ENCODE data around the gene ARHGEF10L.

Gene ARHGEF10L

DNA sequence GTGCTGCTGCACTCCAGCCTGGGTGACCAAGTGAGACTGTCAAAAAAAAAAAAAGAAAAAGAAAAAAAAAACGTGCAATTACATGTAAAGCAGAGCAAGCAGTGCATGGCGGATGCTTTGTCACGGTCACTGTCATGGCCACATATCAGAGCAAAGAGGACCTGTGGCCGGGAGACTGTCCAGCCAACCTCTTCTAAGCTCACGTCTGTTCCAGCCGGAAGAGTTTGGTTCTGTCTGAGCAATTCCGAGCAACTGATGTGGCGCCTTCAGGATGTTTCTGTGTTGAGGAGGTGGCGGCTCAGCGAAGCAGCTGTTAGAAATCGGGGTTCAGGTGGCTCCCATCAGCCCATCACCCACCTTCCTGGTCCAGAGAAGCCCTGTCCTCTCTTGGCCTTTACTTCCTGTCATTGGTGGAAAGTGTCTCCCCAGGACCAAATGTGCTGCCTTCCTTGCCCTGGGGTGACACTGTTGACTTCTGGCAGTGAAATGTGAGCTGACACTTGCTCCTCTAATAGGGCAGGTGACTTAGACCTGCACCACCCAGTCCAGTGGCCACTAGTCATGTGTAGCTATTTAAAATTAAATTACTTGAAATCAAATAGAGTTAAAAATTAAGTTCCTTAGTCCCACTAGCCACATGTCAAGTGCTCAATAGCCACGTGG is 59.9 kb downstream of the ARHGEF10L start:
- POLR2A ChIA-PET (ENCODE audit: low non-redundant PET): no interaction called here
- CTCF ChIA-PET: interaction anchor here (0.7 kb wide), 2 partner anchors 91 to 122 kb away, joined by 3 read pairs; no protein-coding TSS in a partner anchor
- DNase-seq (ENCODE audit: low spot score): no peak

DNA sequence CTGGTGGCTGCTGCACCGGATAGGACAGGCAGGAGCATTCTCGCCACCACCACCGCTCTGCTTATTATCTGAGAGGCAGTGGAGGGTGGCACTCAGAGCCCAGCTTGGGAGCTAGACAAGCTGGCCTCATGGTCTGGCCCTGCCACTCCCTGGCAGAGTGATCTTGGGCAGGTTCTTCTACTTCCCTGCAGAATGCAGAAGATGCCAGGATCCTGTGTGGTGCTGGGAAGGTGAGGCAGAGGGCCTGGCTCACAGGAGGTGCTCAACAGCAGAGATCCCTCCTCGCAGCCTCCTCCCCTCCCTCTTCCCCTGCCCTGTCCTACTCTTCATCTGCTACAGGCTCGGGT is 60.4 kb downstream of the ARHGEF10L start:
- H3K27ac ChIP-seq: no peak overlapping the region
- ChIA-PET CTCF (no interaction called here), POLR2A (ENCODE audit: low non-redundant PET) (no interaction called here)
- TF ChIP-seq, protein P1, sequence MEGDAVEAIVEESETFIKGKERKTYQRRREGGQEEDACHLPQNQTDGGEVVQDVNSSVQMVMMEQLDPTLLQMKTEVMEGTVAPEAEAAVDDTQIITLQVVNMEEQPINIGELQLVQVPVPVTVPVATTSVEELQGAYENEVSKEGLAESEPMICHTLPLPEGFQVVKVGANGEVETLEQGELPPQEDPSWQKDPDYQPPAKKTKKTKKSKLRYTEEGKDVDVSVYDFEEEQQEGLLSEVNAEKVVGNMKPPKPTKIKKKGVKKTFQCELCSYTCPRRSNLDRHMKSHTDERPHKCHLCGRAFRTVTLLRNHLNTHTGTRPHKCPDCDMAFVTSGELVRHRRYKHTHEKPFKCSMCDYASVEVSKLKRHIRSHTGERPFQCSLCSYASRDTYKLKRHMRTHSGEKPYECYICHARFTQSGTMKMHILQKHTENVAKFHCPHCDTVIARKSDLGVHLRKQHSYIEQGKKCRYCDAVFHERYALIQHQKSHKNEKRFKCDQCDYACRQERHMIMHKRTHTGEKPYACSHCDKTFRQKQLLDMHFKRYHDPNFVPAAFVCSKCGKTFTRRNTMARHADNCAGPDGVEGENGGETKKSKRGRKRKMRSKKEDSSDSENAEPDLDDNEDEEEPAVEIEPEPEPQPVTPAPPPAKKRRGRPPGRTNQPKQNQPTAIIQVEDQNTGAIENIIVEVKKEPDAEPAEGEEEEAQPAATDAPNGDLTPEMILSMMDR (conservative IDR thresholded peaks at IDR 0.05; ENCODE audit: low read depth): no peak
- no peak for DNase-seq (ENCODE audit: low spot score)

More for the DNA sequence above, 59.9 kb downstream of the ARHGEF10L start:
- H3K27ac ChIP-seq: no peak overlapping the region
- TF ChIP-seq, protein P1 (conservative IDR thresholded peaks at IDR 0.05; ENCODE audit: low read depth): no peak

DNA sequence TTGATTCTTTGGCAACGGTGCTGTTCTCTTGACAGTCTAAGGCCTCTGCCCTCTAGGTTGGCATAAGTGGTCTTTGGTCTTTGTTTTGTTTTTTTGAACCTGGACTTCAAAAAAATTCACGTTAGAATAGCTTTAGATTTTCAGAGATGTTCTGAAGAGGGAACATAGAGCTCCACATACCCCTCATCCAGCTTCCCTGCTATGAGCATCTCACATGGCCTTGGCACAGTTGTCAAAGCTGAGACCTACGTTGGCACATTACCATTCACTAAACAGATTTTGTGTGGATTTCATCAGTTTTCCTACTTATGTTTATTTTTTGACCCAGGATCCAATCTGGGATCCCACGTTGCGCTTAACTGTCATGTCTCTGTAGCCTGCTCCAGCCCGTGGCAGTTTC is 60.8 kb downstream of the ARHGEF10L start:
- ChIA-PET CTCF (no interaction called here), POLR2A (ENCODE audit: low non-redundant PET) (no interaction called here)
- TF ChIP-seq, protein P1 (conservative IDR thresholded peaks at IDR 0.05; ENCODE audit: low read depth): no peak
- DNase-seq (ENCODE audit: low spot score): no peak
- H3K27ac ChIP-seq: no peak overlapping the region

DNA sequence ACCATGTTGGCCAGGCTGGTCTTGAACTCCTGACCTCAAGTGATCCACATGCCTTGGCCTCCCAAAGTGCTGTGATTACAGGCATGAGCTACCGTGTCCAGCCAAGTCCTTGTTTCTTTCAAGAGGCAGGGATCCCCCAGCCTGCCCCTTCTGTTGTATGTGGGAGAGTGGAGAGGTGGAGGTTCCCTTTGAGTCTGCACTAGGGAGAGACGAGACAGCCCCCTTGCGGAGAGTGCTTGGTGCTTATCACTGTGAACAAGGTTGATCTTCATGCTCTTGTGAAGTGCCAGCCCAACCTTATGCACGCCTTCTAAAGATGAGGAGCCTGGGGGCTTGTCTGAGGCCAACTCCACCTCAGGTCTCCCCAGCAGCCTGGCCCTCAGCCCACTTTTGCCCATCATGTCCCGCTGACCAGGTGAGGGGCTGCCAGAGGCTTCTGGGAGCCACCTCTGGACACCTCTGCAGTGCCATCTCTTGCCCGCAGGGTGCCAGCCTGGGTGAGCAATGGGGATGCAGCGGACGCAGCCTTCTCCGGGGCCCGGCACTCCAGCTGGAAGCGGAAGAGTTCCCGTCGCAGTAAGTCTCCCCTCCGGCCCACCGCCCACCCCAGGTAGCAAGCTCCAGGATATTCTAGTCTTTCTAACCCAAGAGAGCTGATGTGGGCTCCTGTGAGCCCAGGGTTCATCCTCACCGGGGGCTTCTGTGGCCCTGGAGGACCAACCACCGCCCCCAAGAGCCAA is 62.3 kb downstream of the ARHGEF10L start:
- H3K27ac ChIP-seq: no peak overlapping the region
- TF ChIP-seq, protein P1 (conservative IDR thresholded peaks at IDR 0.05; ENCODE audit: low read depth): no peak
- CTCF ChIA-PET: no interaction called here
- POLR2A ChIA-PET (ENCODE audit: low non-redundant PET): no interaction called here
- DNase-seq (ENCODE audit: low spot score): no peak

DNA sequence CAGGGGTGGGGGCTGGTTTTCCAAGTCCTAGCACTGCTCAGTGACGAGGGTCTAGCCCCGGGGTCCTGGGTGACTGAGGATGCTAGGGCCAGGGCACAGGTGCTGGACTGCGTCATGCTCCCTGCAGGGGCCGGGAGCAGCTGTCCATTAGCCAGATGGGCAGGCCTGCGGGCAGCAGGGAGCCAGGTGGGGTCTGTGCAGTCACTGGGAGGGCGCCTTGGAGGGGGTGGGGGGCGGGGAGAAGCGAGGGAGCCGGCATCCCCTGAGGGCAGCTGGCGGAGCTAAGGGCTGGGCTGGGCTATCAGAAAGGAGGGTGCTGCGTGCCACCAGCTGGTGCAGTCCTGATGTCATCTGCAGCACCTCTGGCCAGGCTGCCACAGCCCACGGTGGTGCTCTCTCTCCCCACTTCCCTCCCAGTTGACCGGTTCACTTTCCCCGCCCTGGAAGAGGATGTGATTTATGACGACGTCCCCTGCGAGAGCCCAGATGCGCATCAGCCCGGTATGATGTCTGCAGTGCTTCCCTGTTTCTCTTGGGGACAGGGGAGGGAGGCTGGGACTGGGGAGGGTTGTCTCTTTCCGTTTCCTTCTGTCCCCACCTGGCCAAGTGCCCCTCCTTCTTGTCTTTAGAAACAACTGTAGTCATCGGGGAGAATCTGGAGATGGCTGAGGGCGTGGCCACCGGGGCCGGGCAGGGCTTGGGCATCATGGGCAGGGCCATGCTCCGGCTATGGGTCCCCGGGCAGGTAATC is 63.8 kb downstream of the ARHGEF10L start:
- DNase-seq (ENCODE audit: low spot score): no peak
- TF ChIP-seq, protein P1 (conservative IDR thresholded peaks at IDR 0.05; ENCODE audit: low read depth): no peak
- ChIA-PET CTCF (interaction anchor here (4.1 kb wide), 1 partner anchor 100 kb away, joined by 58 read pairs; no protein-coding TSS in a partner anchor), POLR2A (ENCODE audit: low non-redundant PET) (no interaction called here)
- H3K27ac ChIP-seq: no peak overlapping the region

DNA sequence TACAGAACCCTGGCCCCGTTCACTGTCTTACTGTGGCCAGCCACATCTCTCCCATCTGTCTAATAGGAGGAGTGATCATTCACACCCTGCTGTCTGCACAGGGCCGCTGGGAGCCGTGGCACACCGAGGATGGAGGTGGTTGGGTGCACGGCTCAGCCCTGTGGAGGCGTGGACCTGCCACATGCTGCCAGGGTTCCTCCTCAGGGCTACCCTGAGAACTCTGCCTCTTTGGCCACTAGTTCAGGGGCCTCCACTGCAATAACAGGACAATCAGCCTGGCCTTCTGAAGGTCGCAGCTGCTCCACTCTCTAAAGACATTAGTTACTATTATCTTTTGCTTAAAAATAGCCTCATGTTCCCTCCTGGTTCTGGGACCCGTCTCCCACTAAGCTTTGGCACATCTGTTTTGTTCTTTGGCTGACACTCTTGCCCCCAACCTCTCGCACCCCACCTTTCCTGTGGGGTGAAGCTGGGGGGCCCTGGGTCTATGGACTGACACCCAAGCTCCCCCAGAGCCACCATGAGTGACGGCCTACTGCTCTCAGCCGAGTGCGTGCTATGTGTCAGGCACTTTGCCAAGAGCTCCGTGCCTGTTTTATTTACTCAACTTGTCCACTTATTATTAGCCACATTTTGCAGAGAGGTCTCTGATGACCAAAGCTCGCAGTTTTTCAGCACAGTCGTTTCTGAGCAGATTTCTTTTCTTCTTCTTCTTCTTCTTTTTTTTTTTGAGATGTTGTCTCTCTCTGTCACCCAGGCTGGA is 66.3 kb downstream of the ARHGEF10L start:
- DNase-seq (ENCODE audit: low spot score): no peak
- ChIA-PET POLR2A (ENCODE audit: low non-redundant PET) (interaction anchor here (0.7 kb wide), 1 partner anchor 962 kb away, joined by 3 read pairs; no protein-coding TSS in a partner anchor), CTCF (interaction anchor here (0.6 to 4.1 kb wide), 7 partner anchors 18 to 665 kb away, joined by 3 to 58 read pairs (median 6); no protein-coding TSS in a partner anchor)
- no peak overlapping the region for H3K27ac ChIP-seq
- TF ChIP-seq, protein P1 (conservative IDR thresholded peaks at IDR 0.05; ENCODE audit: low read depth): no peak
